ENCODE results near the gene HERC4. TPM values are rescaled to one million over a fixed set of nuclear protein-coding genes. Genes with fewer than 3 reads are reported as not detected.

Gene HERC4
- total RNA-seq, 4 donors from 2014 or later = 26.0 to 39.8 (median 33.1) TPM

- WGBS, 2 donors = 95% methylated on average over 1 of the region's 1 CpG
- intact Hi-C loops (cut with DNase I; ENCODE audit: low total_unique reads) = no loop called here
These were observed 154.0 kb downstream of the HERC4 start for GRCh38 chr10:67921065-67921464.

GRCh38 chr10:67917679-67918078, 157.4 kb downstream of the HERC4 start:
- TF ChIP-seq CTCF (IDR thresholded peaks at IDR 0.05) = no peak
- 68 to 70% methylated on average over 1 of the region's 1 CpG for WGBS, 2 donors
- no peak for DNase-seq (ENCODE audit: low spot score in 2 of 2)
- intact Hi-C loops (cut with DNase I; ENCODE audit: low total_unique reads) = no loop called here
- H3K4me3 ChIP-seq (ENCODE audit: low read depth, poor library complexity, severe bottlenecking) = no peak overlapping the region

More at GRCh38 chr10:67921065-67921464, 154.0 kb downstream of the HERC4 start:
- TF ChIP-seq CTCF (IDR thresholded peaks at IDR 0.05) (no peak), POLR2A (IDR thresholded peaks at IDR 0.05) (no peak)
- DNase-seq (ENCODE audit: low spot score in 2 of 2) = no peak
- H3K4me3 ChIP-seq (ENCODE audit: low read depth, poor library complexity, severe bottlenecking) = no peak overlapping the region

- DNase-seq (ENCODE audit: low spot score in 2 of 2) = no peak
- H3K4me3 ChIP-seq (ENCODE audit: low read depth, poor library complexity, severe bottlenecking) = no peak overlapping the region
- WGBS, 2 donors = 83 to 93% methylated on average over 2 of the region's 2 CpGs
- TF ChIP-seq CTCF (IDR thresholded peaks at IDR 0.05) = no peak
- no peak for TF ChIP-seq POLR2A (IDR thresholded peaks at IDR 0.05)
- intact Hi-C loops (cut with DNase I; ENCODE audit: low total_unique reads) = no loop called here
These were observed 157.9 kb downstream of the HERC4 start for GRCh38 chr10:67917169-67917568.

GRCh38 chr10:67914777-67915340, 160.2 kb downstream of the HERC4 start:
- 93 to 96% methylated on average over 8 of the region's 8 CpGs for WGBS, 2 donors
- TF ChIP-seq POLR2A (IDR thresholded peaks at IDR 0.05) = no peak
- no peak for TF ChIP-seq CTCF (IDR thresholded peaks at IDR 0.05)
- no peak overlapping the region for H3K4me3 ChIP-seq (ENCODE audit: low read depth, poor library complexity, severe bottlenecking)
- DNase-seq (ENCODE audit: low spot score in 2 of 2) = no peak
- intact Hi-C loops (cut with DNase I; ENCODE audit: low total_unique reads) = no loop called here

- DNase-seq (ENCODE audit: low spot score in 2 of 2) = no peak
- intact Hi-C loops (cut with DNase I; ENCODE audit: low total_unique reads) = no loop called here
- 70 to 81% methylated on average over 2 of the region's 2 CpGs for WGBS, 2 donors
- TF ChIP-seq CTCF (IDR thresholded peaks at IDR 0.05) = no peak
- no peak for TF ChIP-seq POLR2A (IDR thresholded peaks at IDR 0.05)
- no peak overlapping the region for H3K4me3 ChIP-seq (ENCODE audit: low read depth, poor library complexity, severe bottlenecking)
These were observed 162.6 kb downstream of the HERC4 start for GRCh38 chr10:67912331-67912946.

GRCh38 chr10:67903581-67903980, 171.5 kb downstream of the HERC4 start:
- WGBS, 2 donors = 86 to 94% methylated on average over 7 of the region's 7 CpGs
- intact Hi-C loops (cut with DNase I; ENCODE audit: low total_unique reads) = no loop called here
- TF ChIP-seq CTCF (IDR thresholded peaks at IDR 0.05) (no peak), POLR2A (IDR thresholded peaks at IDR 0.05) (no peak)
- DNase-seq (ENCODE audit: low spot score in 2 of 2) = no peak
- no peak overlapping the region for H3K4me3 ChIP-seq (ENCODE audit: low read depth, poor library complexity, severe bottlenecking)

Data from lower leg skin (tissue), 4 donors.